ENCODE measurements around the gene CHKA.

The CHKA gene

GRCh38 chr11:68143310-68143689, 22.1 kb upstream of the CHKA start:
- H3K4me3 ChIP-seq (replicated peaks; ENCODE audit: low read depth, low read length): no peak overlapping the region
- TF ChIP-seq CTCF (IDR thresholded peaks at IDR 0.05; ENCODE audit: low read length, missing control alignments): no peak

DNA sequence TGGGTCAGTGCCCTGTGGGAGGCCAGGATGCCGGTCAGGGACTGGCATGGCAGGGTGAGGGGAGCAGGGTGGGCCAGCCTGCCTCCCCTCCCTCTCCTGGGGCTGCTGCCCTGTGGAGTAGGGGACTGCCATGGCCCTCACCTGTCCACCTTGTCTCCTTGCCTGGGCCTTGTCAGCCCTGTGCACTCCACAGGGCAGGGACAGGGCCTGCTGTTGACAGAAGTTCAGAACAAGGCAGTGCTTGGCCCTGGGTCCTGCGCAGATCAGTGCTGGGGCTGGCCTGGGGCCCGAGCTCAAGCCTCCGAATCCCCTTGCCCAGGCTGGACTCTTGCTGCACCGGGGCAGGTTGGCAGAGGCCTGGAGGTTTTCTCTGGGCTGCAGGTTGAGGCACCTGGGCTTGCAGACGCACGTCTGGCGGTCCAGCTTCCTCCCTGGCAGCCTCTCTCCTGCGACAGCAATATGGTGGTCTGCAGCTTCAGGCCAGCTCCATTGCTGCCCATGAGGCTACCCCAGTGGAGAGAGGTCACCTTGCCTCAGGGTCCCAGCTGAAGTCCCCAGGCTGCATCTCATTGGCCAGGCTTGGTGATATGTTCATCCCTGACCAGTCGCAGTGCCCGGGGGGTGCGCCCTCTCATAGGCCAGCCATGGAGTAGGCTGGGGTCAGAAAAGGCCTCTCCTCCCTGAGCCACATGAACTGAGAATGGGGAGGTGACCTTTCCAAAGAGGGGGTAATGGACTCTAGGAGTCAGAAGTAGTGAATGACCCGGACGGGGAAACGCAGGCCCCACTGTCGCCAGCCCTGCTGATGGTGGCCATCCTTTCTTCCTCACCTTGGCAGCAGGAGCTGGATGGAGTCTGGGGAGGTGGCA, 21.5 kb upstream of the CHKA start:
- no peak overlapping the region for H3K4me3 ChIP-seq (replicated peaks; ENCODE audit: low read depth, low read length)
- no peak for TF ChIP-seq CTCF (IDR thresholded peaks at IDR 0.05; ENCODE audit: low read length, missing control alignments)
- no peak for DNase-seq (ENCODE audit: low read depth)

More at GRCh38 chr11:68143310-68143689, 22.1 kb upstream of the CHKA start:
- DNase-seq (ENCODE audit: low read depth): no peak

DNA sequence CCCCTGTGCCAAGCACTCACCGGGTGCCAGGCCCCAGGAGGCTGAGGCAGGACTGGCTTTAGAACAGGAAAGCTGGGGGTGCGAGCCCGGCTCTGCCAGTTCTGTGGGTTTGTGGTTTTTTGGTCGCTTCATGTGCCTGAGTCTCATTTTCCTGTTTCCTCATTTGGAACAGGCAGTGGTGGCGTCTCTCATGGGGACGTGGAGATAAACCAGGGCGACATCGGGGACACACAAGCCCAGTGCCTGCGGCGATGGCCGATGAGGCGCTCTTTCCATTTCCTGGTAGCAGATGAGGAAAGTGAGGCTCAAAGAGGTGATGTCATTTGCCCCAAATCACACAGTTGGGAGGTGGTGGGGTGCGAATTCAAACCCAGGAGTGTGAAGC, 20.8 kb upstream of the CHKA start:
- no peak for TF ChIP-seq CTCF (IDR thresholded peaks at IDR 0.05; ENCODE audit: low read length, missing control alignments)
- H3K4me3 ChIP-seq (replicated peaks; ENCODE audit: low read depth, low read length): no peak overlapping the region
- no peak for DNase-seq (ENCODE audit: low read depth)

DNA sequence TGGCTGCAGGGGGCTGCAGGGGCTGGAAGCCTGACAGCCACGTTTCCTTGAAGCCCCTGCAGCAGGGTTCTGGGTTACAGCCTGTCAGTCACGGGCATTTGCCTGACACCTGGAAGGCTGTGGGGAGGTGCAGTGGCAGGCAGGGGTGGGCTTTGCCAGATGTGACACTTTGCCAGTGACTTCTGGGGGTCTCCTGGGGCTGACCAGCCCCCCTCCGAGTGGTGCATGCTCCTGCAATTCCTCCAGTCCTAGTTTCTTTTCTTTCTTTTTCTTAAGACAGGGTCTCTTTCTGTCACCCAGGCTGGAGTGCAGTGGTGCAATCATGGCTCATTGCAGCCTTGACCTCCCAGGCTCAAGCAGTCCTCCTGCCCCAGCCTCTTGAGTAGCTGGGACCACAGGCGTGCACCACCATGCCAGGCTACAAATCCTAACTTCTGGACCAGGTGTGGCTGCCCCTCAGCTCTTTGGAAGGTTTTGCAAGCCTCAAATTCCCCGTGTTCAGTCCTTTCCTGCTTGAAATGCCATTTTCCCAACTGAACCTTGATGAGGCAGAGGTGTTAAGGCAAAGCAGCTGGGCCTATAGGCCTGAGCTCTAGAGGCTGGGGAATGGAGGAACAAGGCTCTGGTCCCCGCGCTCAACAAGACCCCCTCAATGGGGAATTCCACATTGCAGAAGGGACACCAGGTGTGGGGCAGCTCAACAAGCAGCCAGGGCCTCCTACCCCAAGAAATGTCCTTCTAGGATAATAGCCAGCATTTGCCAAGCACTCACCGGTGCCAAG, 20.2 kb upstream of the CHKA start:
- no peak overlapping the region for H3K4me3 ChIP-seq (replicated peaks; ENCODE audit: low read depth, low read length)
- TF ChIP-seq CTCF (IDR thresholded peaks at IDR 0.05; ENCODE audit: low read length, missing control alignments): no peak
- no peak for DNase-seq (ENCODE audit: low read depth)

DNA sequence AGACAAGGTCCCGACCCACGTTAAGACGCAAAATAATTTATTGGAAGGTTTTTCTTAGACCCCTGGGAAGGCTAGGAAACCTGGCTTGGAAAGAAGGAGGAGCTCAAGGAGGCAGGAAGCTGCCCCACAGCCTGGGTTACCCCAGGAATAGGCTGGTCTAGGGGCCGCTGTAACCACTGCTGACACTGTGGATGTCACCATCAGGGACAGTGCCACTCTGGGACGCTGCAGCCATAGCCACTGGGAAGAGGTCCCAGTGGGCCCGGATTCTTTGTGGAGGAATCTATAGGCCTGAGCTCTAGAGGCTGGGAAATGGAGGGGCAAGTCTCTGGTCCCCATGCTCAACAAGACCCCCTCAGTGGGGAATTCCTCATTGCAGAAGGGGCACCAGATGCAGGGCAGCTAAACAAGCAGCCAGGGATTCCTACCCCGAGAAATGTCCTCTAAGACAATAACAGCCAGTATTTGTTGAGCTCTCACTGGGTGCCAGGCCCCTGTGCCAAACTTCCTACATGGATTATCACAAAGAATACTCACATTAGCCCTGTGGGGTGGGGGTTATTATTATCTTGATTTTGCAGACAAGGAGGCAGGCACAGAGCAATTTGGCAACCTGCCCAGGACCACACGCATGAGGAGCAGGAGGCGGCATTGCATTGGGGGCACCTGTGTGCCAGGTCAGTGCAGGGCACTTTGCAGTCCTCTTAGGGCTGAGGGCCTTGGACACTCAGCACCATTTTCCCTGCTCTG, 19.5 kb upstream of the CHKA start:
- no peak overlapping the region for H3K4me3 ChIP-seq (replicated peaks; ENCODE audit: low read depth, low read length)
- DNase-seq (ENCODE audit: low read depth): no peak
- no peak for TF ChIP-seq CTCF (IDR thresholded peaks at IDR 0.05; ENCODE audit: low read length, missing control alignments)

DNA sequence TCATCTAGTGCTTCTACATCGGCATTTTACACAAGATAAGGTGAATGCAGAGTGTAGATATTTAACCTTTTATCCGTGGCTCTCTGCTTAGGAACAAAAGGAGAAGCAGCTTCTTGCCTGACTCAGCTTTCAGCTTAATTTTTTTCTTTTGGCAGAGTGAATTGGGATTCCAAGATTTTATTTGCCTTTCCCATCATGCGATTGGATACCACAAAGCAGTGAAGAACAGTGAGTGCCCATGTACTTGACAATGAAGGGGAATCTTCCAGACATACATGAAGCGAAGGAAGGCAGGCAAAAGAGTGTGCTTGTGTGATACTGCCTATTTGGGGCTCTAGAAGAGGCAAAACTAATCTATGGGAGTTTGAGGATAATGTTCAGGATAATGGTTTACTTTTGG, 17.0 kb upstream of the CHKA start:
- no peak for DNase-seq (ENCODE audit: low read depth)
- H3K4me3 ChIP-seq (replicated peaks; ENCODE audit: low read depth, low read length): no peak overlapping the region
- no peak for TF ChIP-seq CTCF (IDR thresholded peaks at IDR 0.05; ENCODE audit: low read length, missing control alignments)

All from fibroblast of pulmonary artery (primary cell).